WTC11 (cell line): ENCODE measurements around the gene SKAP1. TPM values are rescaled to one million over a fixed set of nuclear protein-coding genes. Genes with fewer than 3 reads are reported as not detected.

Experiments
- ATAC-seq: fragments of 200-7000 bp; cut with Tn5 transposase; 2 replicates; pipeline ENCODE4 v1.10.0; 2021; ENCODE audit warnings: mild to moderate bottlenecking, moderate library complexity
- CTCF ChIA-PET: fragments of 300-600 bp; sonication (Branson Sonifier 250); formaldehyde crosslinking; loops from one replicate; lab custom pipeline; 2021; ENCODE audit warnings: antibody characterized with exemption; lab: Charles Lee
- POLR2A ChIA-PET: fragments of 350-600 bp; sonication (Branson Sonifier 250); formaldehyde crosslinking; loops from one replicate; lab custom pipeline; 2021; ENCODE audit warnings: antibody characterized with exemption; lab: Charles Lee
- DNase-seq: peaks from one replicate; pipeline ENCODE4 v3.0.0; 2021; ENCODE audit warnings: low spot score
- H3K27ac Mint-ChIP-seq: 2 replicates; pipeline ENCODE4 v1.8.0; 2021; ENCODE audit warnings: mixed read lengths
- H3K27me3 Mint-ChIP-seq: 2 replicates; pipeline ENCODE4 v1.8.0; 2021; ENCODE audit warnings: low read depth, mild to moderate bottlenecking, moderate library complexity, mixed read lengths
- H3K36me3 Mint-ChIP-seq: 2 replicates; pipeline ENCODE4 v1.8.0; 2021; ENCODE audit warnings: mixed read lengths
- H3K4me1 Mint-ChIP-seq: 2 replicates; pipeline ENCODE4 v1.8.0; 2022; ENCODE audit warnings: mixed read lengths
- H3K4me3 Mint-ChIP-seq: 2 replicates; pipeline ENCODE4 v1.8.0; 2021; ENCODE audit warnings: mild to moderate bottlenecking, moderate library complexity, mixed read lengths
- H3K9me3 Mint-ChIP-seq: 2 replicates; pipeline ENCODE4 v1.8.0; 2021; ENCODE audit warnings: mixed read lengths
- AFF4 ChIP-seq: sonication (generic); formaldehyde crosslinking; IDR thresholded peaks from 2 replicates; pipeline ENCODE4 v1.8.1; 2023; ENCODE audit warnings: mild to moderate bottlenecking, missing genetic modification reagents, borderline replicate concordance
- CBFB ChIP-seq: sonication (generic); formaldehyde crosslinking; IDR thresholded peaks from 2 replicates; pipeline ENCODE4 v1.8.1; 2022; ENCODE audit warnings: mild to moderate bottlenecking, low read depth, missing genetic modification reagents
- ELF4 ChIP-seq: sonication (generic); formaldehyde crosslinking; IDR thresholded peaks from 2 replicates; pipeline ENCODE4 v1.8.1; 2022; ENCODE audit warnings: low read depth, mild to moderate bottlenecking, moderate library complexity, missing genetic modification reagents
- ERG ChIP-seq: fragments of 250-450 bp; sonication (Bioruptor Pico); IDR thresholded peaks from 2 replicates; pipeline ENCODE4 v1.8.0; 2021; ENCODE audit warnings: mild to moderate bottlenecking
- ESRRA ChIP-seq: sonication (generic); formaldehyde crosslinking; IDR thresholded peaks from 2 replicates; pipeline ENCODE4 v1.8.1; 2022; ENCODE audit warnings: mild to moderate bottlenecking, missing genetic modification reagents, borderline replicate concordance
- GABPB1 ChIP-seq: sonication (generic); formaldehyde crosslinking; IDR thresholded peaks from 2 replicates; pipeline ENCODE4 v1.8.1; 2023; ENCODE audit warnings: mild to moderate bottlenecking, missing genetic modification reagents
- NFYB ChIP-seq: sonication (generic); formaldehyde crosslinking; conservative IDR thresholded peaks from 2 replicates; pipeline ENCODE4 v1.8.0; 2022; ENCODE audit warnings: low read depth, missing genetic modification reagents
- NR3C1 ChIP-seq: sonication (generic); formaldehyde crosslinking; conservative IDR thresholded peaks from 2 replicates; pipeline ENCODE4 v1.8.1; 2023; ENCODE audit warnings: low read depth, mild to moderate bottlenecking, missing genetic modification reagents
- RELA ChIP-seq: sonication (generic); formaldehyde crosslinking; IDR thresholded peaks from 2 replicates; pipeline ENCODE4 v1.8.1; 2022; ENCODE audit warnings: missing genetic modification reagents, mild to moderate bottlenecking, borderline replicate concordance
- TEAD1 ChIP-seq: sonication (generic); formaldehyde crosslinking; IDR thresholded peaks from 2 replicates; pipeline ENCODE4 v1.8.0; 2022; ENCODE audit warnings: mild to moderate bottlenecking, missing genetic modification reagents
- ZNF232 ChIP-seq: sonication (generic); formaldehyde crosslinking; IDR thresholded peaks from 2 replicates; pipeline ENCODE4 v1.8.0; 2022; ENCODE audit warnings: mild to moderate bottlenecking, missing genetic modification reagents
- ZNF423 ChIP-seq: fragments of 250-450 bp; sonication (Bioruptor Pico); IDR thresholded peaks from 2 replicates; pipeline ENCODE4 v2.1.2; 2022; ENCODE audit warnings: mild to moderate bottlenecking, moderate library complexity
- total RNA-seq: library from RNA; stranded (reverse); gene quantifications from 3 replicates; pipeline ENCODE4 v1.2.3, GENCODE V29; 2021
- TF ChIP-seq, protein P1 (sequence below): sonication (generic); formaldehyde crosslinking; IDR thresholded peaks from 2 replicates; pipeline ENCODE4 v1.8.1; 2022; ENCODE audit warnings: low read depth, mild to moderate bottlenecking, moderate library complexity, missing genetic modification reagents, borderline replicate concordance
- TF ChIP-seq, protein P2 (sequence below): sonication (generic); formaldehyde crosslinking; IDR thresholded peaks from 2 replicates; pipeline ENCODE4 v1.8.1; 2023; ENCODE audit warnings: mild to moderate bottlenecking, moderate library complexity, missing genetic modification reagents
- TF ChIP-seq, protein P3 (sequence below): sonication (generic); formaldehyde crosslinking; IDR thresholded peaks from 2 replicates; pipeline ENCODE4 v1.8.0; 2023; ENCODE audit warnings: missing genetic modification reagents, mild to moderate bottlenecking, borderline replicate concordance
- TF ChIP-seq, protein P4 (sequence below): sonication (generic); formaldehyde crosslinking; IDR thresholded peaks from 2 replicates; pipeline ENCODE4 v1.8.1; 2022; ENCODE audit warnings: low read depth, missing genetic modification reagents, borderline replicate concordance

Gene SKAP1
- total RNA-seq, 1 experiment from 2014 or later = not detected

DNA sequence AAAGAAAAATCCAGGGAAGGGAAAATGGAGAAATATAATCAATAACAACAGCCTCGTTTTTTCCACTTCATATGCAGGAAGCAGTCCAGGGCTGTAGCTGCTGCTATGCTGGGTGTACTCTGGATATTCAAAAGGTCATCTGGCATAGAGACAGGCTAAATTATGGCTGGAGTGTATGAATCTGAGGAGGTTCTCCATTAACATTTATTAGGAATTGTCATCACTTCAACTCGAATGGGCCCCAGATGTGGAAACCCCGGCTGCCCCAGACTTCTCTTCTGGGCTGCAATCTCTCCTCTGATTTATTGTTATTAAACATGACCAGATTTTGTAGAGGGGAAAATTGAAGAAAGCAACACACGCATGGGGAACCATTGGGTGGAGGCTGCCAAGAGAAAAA, 33.5 kb upstream of the SKAP1 start:
- CTCF ChIA-PET = interaction anchor here (1.1 kb wide), 1 partner anchor 128 kb away, joined by 4 read pairs; no protein-coding TSS in a partner anchor
- H3K9me3 Mint-ChIP-seq = no peaks in the 10 kb centered on the region
- no peak for DNase-seq

More for the DNA sequence above, 33.5 kb upstream of the SKAP1 start:
- no peak for ATAC-seq
- POLR2A ChIA-PET = interaction anchor here (0.6 kb wide), 1 partner anchor 197 kb away, joined by 3 read pairs; no protein-coding TSS in a partner anchor
- Mint-ChIP-seq H3K27me3 (peaks cover 54% of the 10 kb centered on the region), H3K4me1 (peaks cover 7% of the 10 kb centered on the region; the same call in 1 of the 2 replicates), H3K27ac (no peak overlapping the region), H3K36me3 (no peaks in the 10 kb centered on the region), H3K4me3 (no peak overlapping the region)
- TF ChIP-seq ZNF232 (no peak), GABPB1 (no peak), AFF4 (CRISPR knock-in tag) (no peak), ESRRA (CRISPR knock-in tag) (no peak), RELA (CRISPR knock-in tag) (no peak), NFYB (no peak), NR3C1 (CRISPR knock-in tag) (no peak), ERG (no peak), ZNF423 (no peak), CBFB (CRISPR knock-in tag) (no peak), ELF4 (CRISPR knock-in tag) (no peak), TEAD1 (CRISPR knock-in tag) (no peak)
- TF ChIP-seq, protein P1, sequence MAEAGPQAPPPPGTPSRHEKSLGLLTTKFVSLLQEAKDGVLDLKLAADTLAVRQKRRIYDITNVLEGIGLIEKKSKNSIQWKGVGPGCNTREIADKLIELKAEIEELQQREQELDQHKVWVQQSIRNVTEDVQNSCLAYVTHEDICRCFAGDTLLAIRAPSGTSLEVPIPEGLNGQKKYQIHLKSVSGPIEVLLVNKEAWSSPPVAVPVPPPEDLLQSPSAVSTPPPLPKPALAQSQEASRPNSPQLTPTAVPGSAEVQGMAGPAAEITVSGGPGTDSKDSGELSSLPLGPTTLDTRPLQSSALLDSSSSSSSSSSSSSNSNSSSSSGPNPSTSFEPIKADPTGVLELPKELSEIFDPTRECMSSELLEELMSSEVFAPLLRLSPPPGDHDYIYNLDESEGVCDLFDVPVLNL = no peak
- TF ChIP-seq, protein P2, sequence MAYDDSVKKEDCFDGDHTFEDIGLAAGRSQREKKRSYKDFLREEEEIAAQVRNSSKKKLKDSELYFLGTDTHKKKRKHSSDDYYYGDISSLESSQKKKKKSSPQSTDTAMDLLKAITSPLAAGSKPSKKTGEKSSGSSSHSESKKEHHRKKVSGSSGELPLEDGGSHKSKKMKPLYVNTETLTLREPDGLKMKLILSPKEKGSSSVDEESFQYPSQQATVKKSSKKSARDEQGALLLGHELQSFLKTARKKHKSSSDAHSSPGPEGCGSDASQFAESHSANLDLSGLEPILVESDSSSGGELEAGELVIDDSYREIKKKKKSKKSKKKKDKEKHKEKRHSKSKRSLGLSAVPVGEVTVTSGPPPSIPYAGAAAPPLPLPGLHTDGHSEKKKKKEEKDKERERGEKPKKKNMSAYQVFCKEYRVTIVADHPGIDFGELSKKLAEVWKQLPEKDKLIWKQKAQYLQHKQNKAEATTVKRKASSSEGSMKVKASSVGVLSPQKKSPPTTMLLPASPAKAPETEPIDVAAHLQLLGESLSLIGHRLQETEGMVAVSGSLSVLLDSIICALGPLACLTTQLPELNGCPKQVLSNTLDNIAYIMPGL = no peak
- TF ChIP-seq, protein P3, sequence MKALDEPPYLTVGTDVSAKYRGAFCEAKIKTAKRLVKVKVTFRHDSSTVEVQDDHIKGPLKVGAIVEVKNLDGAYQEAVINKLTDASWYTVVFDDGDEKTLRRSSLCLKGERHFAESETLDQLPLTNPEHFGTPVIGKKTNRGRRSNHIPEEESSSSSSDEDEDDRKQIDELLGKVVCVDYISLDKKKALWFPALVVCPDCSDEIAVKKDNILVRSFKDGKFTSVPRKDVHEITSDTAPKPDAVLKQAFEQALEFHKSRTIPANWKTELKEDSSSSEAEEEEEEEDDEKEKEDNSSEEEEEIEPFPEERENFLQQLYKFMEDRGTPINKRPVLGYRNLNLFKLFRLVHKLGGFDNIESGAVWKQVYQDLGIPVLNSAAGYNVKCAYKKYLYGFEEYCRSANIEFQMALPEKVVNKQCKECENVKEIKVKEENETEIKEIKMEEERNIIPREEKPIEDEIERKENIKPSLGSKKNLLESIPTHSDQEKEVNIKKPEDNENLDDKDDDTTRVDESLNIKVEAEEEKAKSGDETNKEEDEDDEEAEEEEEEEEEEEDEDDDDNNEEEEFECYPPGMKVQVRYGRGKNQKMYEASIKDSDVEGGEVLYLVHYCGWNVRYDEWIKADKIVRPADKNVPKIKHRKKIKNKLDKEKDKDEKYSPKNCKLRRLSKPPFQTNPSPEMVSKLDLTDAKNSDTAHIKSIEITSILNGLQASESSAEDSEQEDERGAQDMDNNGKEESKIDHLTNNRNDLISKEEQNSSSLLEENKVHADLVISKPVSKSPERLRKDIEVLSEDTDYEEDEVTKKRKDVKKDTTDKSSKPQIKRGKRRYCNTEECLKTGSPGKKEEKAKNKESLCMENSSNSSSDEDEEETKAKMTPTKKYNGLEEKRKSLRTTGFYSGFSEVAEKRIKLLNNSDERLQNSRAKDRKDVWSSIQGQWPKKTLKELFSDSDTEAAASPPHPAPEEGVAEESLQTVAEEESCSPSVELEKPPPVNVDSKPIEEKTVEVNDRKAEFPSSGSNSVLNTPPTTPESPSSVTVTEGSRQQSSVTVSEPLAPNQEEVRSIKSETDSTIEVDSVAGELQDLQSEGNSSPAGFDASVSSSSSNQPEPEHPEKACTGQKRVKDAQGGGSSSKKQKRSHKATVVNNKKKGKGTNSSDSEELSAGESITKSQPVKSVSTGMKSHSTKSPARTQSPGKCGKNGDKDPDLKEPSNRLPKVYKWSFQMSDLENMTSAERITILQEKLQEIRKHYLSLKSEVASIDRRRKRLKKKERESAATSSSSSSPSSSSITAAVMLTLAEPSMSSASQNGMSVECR (CRISPR knock-in tag) = no peak
- TF ChIP-seq, protein P4, sequence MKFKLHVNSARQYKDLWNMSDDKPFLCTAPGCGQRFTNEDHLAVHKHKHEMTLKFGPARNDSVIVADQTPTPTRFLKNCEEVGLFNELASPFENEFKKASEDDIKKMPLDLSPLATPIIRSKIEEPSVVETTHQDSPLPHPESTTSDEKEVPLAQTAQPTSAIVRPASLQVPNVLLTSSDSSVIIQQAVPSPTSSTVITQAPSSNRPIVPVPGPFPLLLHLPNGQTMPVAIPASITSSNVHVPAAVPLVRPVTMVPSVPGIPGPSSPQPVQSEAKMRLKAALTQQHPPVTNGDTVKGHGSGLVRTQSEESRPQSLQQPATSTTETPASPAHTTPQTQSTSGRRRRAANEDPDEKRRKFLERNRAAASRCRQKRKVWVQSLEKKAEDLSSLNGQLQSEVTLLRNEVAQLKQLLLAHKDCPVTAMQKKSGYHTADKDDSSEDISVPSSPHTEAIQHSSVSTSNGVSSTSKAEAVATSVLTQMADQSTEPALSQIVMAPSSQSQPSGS (CRISPR knock-in tag) = no peak
